ENCODE results near the gene LTBP1.
"Not testable (repeated sequence)": the region's sequence is repeated elsewhere in the genome, so short reads cannot be mapped to it uniquely, and the experiment has no call there.

LTBP1 gene

DNA sequence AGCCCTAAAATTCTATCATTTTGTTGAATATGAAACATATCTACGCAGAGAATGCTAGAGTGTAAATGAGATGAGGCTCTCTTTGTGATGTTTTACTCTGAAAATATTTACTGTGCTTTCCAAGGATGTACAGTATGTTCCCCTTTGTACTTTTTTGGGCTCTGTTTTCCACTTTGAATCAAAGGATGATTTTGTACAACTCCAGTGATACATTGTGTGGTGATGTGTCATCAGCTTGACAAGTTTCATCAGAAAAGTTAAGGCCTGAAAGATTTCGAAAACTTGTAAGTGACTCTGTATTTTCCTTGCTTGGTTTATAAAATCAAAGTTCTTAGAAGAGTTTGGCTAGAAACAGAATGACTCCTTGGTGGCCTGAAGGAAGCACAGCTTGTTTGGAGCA lies 206.3 kb downstream of the LTBP1 start:
- no peak for DNase-seq

DNA sequence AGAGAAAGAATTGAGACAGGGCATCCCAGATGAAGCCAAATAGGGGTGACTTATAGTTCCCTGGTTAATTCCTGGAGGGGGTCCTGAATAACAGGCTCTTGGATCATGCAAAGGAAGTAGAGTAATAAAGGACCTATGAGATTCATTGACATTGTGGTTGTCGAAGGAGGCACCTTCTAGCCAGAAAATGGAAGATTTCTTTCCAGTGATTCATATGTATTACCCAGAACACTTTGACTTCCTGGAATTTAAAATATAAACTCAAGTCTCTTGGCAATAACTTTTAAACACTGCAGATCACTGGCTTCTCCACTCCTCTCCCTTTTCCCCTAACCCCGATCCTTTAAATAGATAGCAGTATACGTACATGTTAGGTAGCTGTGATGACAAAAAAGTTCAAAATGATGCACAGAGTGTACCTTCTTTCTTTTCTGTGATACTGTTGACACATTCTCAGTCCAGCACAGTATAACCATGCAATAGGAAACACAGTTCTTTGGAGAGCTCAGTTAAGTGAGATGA lies 211.8 kb downstream of the LTBP1 start:
- no peak for DNase-seq

DNA sequence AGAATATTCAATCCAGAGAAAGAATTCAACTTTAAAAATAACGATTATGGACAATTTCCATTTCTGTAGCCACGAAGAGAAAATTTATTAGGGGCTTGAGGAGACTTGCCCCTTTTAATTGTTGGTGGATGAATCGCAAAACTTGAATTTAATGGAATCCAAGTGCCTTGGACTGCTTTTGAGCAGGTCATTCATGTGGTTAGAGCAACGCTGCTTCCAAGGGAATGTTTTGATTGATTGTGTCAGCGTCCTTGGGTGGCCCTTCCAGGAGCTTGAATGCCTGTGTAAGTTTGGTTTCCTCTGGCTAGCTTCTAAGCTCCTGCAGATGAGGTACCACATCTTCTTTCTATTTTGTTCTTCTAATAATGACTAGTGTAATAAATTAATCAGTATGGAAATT lies 213.4 kb downstream of the LTBP1 start:
- no peak for DNase-seq

DNA sequence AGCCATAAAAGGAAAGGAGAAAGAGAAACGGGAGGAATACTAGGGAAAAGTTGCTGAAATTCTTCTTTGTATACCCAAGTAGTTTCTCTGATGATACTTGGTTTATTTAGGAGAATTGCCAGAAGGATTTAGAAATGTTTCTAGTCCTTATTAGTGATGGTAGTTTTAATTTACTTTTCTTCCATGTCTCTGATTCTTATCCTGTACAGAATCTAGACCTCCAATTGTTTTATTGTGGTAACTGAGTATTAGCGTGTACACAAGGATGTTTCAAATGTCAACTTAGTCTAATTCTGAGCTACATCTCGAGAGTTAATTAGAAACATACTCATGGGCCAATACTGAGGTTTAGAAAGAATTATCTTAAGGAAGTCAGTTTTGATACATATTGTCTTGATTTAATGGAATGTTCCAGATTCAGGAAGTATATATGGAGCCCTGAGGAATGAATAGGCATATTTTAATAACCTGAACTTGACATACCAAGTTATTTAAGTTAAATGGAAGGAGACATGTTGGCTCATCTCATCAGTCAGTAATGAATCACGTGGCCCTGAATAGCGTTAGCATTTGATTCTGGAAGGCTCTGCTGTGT lies 219.6 kb downstream of the LTBP1 start:
- no peak for DNase-seq

DNA sequence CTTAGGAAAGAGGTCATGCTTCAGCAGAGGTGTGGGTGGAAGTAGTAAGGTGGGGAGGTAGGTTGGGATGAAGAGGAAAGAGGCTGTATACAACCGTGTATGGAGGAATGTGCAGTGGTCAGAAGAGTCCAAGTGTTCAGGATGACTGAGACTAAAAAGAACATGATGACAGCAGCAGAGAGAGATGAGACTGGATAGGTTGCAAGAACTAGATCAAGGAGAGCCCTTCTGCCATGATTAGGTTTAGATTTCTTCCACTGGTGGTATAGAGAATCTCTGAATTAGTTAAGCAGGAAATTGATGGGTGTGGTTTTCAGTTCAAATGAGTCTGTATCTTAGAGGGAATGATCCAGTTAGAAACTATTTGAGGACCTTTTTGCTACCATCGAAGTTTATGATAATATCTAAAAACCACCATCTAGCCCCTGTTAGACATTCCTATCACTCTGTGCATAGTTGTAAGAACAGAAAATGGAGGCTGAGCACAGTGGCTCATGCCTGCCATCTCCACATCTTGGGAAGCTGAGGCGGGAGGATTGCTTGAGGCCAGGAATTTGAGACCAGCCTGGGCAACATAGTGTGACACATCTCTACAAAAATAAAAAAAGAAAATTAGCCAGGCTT lies 221.0 kb downstream of the LTBP1 start:
- DNase-seq: no peak

DNA sequence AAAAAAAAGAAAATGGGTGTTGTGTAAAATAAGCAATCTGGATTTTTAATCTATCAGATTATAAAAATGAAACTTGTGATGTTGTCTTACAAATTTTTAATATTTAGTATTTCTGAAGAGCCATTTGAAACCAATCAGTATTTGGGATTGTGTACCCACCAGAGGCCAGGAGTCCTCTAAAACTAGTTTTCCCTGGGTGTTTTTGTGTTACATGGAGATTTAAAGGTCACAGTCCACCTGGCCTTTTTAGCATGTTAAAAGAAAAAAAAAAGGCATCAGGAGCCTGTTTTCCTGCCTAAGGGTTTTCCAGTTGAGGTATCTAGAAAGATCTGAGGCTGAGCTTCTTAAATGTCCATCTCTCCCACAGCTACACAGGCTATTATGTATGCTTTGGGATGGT lies 221.7 kb downstream of the LTBP1 start:
- DNase-seq: no peak

DNA sequence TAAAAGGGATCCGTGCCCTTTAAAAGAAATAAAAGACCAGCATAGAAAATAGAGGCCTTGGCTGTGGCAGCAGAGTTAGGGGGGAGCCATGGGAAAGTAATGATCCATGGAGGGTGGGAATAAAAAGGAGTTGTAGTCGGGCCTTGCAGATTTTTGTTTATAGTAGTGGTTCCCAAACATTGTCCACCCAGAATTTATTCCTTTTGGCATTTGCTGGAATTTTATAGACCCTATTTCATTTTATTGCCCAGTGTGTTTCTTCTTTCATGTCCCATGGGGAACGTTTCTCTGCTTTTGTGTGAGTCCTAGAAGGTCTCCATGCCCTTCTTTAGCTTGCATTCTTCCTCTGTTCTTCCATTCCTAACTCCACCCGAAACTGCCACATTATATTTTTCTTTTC lies 222.2 kb downstream of the LTBP1 start:
- no peak for DNase-seq

DNA sequence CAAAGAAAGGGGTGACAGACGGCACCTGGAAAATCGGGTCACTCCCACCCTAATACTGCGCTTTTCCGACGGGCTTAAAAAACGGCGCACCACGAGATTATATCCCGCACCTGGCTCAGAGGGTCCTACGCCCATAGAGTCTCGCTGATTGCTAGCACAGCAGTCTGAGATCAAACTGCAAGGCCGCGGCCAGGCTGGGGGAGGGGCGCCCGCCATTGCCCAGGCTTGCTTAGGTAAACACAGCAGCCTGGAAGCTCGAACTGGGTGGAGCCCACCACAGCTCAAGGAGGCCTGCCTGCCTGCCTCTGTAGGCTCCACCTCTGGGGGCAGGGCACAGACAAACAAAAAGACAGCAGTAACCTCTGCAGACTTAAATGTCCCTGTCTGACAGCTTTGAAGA lies 223.5 kb downstream of the LTBP1 start:
- not testable (repeated sequence) for DNase-seq

DNA sequence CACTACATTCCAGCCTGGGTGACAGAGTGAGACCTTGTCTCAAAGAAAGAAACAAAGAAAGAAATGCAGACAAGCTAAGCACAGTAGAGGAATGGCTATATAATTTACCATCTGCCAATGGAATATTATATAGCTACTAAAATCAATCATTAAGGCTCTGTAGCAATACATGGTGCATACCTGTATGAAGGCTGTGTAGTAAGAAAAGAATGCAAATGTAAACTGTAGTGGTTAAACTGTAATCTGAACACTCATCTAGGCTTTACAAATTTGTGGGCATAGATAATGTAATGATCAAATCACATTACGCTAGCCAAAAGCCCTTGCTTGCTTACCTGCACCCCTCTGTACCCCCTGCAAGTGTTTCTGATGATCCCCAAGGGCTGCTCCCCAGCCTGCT lies 230.9 kb downstream of the LTBP1 start:
- no peak for DNase-seq

DNA sequence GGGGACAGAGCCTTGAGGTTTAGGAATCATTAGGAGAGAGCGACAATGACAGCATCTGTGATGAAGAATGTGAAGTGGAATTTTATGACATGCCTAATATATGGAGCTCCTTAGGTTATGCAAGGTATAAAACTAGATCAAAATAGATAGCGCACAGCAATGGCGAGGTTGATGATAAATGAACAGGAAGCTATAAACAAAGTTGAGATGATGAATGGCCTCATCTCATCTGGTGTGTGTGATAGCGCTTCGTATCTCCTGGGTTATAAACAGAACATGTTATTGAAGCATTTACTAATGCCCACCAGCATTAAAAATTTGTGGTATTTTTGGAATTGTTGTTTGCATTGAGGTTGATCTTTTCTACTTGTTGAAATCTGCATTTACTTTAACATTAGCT lies 231.5 kb downstream of the LTBP1 start:
- no peak for DNase-seq

DNA sequence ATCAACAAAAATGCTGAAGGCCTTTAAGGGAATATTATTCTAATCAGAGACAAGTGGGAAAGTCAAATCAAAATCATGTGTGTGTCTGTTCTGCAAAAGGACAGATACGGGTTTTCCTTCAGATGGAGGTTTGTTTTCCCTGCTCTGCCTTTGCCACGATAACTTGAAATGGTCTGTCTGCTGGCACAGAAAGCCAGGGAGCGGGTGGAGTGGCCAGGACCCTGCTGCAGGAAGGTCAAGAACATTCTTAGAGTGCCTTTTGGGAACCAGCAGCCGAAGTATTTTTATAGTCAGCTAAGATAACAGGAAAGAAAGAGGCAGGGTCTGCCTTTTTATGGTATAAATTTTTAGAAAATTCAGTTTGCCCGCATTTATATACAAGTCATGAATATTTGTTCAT lies 234.2 kb downstream of the LTBP1 start:
- no peak for DNase-seq

DNA sequence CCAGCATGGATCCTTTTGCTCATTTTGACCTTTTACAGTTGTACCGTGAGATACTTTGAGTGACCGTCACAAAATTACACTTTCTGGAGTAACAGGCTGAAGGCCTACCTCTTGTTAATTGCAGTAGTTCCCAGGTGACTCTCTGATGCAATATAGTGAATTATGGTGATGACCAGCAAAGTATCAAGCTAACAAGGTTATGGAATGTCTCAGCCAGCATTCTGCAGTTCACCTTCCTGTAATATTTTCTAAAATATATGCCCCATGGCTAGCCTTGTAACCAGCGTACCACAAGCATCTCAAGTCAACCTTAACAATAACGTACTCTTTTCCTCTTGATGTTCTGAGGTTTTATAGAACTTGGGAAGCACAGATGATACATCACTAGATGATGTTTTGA lies 234.7 kb downstream of the LTBP1 start:
- no peak for DNase-seq

DNA sequence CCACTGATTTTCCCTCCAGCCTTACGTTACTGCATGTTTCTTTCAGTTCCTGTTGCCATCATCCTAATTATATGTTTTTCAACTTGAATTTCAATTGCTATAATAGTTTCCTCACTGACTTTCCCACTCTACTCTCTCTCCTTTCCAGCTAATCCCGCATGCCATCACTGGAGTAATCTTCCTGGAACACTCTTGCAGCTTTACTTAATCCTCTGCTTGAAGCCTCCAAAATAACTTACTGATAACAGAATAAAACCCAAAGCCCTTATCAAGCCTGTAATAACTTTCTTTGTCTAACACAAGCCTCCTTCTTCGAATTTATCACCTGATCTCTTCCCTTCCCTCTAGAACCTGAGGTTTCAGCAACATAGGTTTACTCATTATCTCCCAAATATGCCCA lies 237.3 kb downstream of the LTBP1 start:
- no peak for DNase-seq

DNA sequence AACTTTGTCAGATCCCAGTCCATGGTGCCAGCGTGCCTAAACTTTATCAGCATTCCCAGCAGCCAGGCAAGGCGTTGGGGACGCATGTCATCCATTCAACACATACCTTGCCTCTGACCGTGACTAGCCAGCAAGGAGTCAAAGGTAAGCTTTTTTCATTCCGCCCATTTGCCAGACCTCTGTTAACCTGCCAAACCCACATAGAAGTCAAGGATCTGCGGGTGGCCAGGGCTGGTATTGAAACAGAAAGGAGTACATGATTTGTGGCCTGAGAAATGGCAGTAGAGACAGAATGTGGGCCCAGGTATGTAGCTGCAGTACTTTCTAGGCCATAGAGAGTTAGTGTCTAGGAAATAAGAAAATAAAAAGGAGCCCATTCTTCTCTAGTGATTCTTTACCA lies 240.2 kb downstream of the LTBP1 start:
- DNase-seq: no peak

DNA sequence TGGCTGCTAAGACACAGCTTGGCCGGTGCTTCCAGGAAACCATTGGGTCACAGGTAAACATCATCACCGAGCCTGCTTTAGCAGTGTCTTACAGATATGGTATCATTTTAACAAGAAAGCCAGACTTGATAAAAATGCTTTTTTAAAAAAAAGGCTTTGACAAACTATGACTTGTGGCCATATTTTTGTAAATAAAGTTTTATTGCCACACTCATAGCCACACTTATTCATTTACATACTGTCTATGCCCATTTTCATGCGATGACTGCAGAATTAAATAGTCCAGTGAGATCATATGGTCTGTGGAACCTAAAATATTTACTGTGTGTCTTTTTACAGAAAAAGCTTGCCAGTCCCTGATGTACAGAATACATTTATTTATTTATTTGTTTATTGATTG lies 242.0 kb downstream of the LTBP1 start:
- DNase-seq: no peak

DNA sequence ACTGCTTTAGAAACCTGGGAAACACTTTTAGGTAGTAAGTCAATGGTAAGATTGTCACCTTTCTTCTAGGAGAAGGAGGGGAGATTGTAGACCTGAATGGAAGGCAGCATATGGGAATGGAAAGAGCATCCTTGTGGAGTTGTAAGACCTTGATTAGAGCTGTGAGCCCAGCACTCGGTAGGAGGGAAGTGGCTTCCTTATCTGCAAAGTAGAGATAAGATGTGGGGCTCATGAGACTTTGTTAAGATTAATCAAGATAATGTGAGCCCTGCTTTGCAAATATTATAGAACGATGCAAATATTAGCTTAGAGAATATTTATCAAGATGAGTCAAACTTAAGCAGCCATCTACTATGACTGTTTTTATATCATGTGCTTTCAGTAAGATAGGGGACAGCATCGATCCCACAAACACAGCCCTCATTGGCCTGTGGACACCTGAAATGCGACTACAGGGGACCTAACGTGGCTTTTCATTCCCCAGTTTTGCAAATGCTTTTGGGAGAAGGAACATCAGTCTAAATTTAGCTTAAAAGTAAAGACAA lies 243.7 kb downstream of the LTBP1 start:
- DNase-seq: no peak

DNA sequence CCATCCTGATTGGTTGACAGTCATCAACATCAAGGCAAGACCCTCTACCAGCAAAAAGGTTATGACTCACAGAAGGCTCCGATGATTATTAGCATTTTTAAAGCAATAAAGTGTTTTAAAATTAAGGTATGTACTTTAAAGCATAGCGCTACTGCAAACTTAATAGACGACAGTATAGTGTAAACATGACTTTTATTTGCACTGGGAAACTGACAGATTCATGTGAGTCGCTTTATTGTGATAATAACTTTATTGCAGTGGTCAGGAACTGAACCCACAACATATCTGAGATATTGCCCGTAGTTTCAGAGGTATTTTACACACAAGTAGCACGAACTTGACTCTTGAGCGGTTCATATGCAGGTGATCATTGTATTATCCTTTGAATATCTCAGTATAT lies 249.1 kb downstream of the LTBP1 start:
- DNase-seq: no peak

DNA sequence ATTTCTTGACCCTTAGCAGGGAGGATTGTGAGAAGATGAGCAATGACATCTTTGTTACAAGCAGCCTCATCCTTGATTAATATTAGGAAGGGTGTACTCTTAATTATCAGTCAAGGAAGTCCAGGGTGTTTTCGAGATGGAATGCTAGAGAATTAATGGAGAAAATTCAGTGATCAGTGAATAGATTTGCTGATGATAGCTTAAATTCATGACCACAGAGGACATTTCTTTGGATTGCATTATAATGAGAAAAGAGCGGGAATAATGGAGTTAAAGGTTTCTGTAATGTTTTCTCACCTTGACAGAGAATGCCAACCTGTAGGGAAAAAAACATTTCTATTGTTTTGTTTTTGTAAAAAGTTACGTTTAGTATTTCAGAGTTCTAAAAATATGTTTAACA lies 249.9 kb downstream of the LTBP1 start:
- no peak for DNase-seq

DNA sequence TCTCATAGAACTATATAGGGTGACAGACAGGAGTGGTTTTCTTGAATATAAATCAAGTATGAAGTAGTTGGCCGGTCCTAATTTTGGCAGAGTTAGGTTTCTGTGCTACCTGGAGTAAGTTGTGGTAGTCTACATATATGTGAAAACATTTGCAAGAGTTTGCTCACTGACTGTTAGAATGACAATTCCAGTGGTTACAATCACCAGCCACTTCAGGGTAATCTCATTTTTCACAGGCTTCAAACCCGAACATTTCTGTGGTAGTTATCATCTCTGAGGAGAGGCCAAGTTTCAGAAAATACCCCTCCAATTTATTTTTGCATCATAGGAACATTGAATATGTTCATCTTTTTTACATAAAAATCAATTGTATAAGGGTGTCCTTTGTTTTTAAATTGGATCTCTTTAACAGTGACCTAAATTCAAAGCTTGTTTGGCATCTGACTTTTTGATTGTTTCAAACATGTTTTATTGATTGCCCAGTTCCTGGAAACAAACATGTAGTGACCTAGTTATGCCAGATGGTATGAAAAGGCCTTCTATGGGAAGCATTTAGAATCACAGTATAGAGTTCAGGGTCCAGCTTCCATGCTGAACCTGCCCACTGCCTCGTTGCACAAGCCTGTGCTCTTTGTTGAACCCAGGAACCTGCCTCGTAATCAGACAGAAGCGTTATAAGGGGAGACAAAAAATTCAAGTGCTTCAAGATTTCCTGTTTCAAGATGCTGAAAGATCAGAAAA lies 250.6 kb downstream of the LTBP1 start:
- DNase-seq: no peak

DNA sequence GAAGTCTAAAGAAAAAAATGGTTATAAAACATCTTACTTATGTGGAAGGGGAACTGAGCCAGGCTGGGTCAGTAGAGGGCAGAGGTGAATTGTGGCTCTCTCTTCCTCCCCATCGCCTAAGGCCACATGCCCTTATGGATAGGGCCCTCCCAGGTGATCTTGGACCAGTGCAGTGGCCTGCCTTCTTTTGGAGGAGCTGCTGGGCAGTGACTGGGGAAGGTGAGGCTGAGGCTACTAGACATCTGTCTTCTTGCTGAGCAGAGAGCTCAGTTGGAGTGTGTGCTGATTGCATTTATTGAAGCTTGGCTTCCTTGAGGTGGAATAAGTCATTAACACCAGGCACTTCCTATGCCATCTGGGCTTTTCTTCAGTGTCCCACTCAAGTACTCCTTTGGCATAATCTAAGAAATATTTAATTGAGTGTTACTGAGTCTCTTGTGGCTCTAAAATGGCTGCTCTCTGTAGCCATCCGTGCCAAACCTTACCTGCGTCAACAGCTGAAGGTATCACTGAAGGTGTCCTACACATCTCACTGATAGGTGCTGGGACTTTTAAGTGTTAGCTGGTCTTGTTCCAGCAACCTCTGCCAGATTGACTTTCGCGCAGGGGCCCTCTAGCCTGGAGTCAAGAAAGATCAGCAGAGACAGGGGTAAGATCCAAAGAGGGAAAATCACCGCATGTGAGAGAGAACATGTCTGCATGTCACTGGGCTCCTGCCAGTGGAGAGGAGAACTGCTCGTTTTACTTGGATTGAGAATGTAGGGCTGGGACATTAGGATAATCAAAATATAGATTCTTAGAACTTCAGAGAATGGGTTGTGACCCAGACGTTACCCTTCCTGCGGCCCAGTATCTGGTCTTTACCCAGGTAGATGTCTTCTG lies 256.1 kb downstream of the LTBP1 start:
- DNase-seq: no peak

DNA sequence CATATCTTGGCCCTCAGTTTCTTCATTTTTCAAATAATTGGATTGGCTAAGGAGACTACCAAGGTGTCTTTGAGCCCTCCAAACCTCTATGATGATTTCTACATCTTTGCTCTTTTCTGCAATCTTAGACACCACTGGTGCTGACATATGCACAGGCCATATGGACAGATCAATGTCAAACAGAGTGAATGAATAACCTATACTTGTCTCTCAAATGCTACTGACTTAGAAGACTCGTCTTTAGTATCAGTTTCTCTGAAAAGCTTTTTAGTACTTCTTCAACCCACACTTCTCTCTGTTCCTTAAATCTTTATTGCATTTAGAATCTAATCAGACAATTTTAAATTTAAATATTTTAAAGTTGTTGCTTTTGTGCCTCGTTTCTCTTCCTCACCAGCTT lies 258.2 kb downstream of the LTBP1 start:
- no peak for DNase-seq

DNA sequence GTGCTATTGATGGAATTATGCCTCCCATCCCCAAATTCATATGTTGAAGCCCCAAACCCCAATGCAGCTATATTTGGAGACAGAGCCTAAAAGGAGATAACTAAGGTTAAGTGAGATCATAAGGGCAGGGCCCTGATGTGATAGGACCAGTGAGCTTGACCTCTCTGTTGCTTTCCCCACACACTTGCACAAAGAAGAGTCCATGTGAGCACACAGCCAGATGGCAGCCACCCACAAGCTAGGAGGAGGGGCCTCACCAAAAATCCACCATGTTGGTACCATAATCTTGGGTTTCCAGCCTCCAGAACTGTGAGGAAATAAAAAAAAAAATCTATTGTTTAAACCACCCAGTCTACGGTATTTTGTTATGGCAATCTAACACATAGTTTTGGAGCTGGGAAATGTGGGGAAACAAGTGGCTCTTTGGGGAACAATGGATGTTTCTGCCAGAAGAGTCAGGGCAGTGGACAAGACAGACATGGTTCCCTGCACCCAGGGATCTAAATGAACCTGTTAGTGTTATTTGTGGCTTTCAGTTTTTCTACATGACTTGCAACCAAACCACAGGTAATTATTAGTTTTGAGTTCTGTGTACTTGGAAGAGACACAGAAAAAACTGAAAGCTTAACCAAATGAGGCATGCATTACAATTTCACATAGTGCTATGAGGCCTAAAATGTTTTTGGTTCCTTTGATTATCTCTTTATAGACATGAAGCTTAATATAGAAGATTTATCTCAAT lies 259.1 kb downstream of the LTBP1 start:
- no peak for DNase-seq
